Activated naive CD4-positive, alpha-beta T cell treated with anti-CD3 and anti-CD28 coated beads, Interleukin-2, amount 50 U/mL, for 16 hours (primary cell): ENCODE measurements around the gene CLPTM1.
"Not testable (repeated sequence)": the region's sequence is repeated elsewhere in the genome, so short reads cannot be mapped to it uniquely, and the experiment has no call there.

Experiments
- DNase-seq: peaks from one replicate; pipeline ENCODE4 v3.0.0-alpha.2; 2020

The CLPTM1 gene

DNA sequence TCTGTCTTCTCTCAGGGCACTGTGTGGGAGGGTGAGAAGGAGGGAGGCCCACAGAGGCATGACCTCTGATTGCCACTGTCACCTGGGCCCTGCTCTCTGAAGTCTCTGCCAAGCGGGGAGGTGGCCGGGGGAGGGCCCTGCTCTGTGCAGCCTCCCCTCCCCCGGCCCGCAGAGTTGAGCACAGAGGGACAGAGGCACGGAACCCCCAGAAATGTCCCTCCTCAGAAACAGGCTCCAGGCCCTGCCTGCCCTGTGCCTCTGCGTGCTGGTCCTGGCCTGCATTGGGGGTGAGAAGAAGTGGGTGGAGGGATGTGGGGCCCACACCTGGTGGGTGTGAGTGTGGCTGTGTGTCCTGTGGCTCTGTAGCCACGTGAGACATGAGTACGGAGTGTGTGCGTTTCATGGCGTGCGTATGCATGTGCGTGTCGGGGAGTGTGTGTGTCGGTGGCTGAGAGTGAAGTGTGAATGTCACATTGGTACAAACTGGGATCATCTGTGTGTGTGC lies 13.1 kb upstream of the CLPTM1 start, which contains the start of gene APOC4:
APOC4 (plus strand) TSS at position 171 of the 505 bp plus-strand sequence; CDS start at position 212, 41 bp downstream.
- DNase-seq, result no peak

DNA sequence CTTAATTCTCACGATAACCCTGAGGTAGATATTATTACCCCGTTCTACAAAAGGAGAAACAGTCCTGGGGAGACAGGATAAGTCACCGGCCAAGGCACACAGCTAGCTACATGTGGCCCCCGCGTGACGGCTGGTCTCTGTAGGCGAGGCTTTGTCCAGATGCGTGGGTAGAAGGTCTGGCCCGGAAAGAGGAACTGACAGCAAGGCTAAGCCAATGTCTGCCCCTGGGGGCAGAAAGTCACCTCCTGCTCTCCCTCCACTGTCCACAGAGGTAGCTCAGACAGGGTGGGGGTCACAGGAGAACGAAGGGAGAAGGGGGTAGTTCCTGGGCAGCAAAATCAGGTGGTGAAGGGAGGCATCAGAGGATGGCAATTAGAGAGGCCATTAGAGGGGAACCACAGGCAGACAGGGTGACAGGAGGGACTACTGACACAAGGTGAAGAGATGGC lies 11.4 kb upstream of the CLPTM1 start:
- DNase-seq, result no peak

DNA sequence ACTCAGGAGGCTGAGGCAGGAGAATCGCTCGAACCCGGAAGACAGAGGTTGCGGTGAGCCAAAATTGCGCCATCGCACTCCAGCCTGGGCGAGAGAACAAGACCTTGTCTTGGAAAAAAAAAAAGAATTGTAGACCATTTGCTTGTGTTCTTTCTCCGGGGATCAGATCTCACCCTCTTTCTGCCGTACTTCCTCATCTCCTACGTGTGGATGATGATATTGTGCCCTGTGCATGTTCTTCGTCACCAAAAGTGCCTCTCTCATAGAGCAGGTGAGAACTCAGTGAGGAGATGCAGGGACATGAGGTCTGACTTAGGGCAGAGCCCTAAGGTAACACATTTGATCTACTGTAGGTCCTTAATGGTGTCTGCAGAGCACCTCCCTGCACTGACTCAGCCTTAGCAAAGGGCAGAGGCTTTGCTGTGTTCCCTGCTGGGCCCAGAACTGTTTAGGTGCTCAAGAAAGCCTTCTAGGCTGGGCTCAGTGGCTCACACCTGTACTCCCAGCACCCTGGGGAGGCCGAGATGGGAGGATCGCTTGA lies 8.1 kb upstream of the CLPTM1 start:
- no peak for DNase-seq

DNA sequence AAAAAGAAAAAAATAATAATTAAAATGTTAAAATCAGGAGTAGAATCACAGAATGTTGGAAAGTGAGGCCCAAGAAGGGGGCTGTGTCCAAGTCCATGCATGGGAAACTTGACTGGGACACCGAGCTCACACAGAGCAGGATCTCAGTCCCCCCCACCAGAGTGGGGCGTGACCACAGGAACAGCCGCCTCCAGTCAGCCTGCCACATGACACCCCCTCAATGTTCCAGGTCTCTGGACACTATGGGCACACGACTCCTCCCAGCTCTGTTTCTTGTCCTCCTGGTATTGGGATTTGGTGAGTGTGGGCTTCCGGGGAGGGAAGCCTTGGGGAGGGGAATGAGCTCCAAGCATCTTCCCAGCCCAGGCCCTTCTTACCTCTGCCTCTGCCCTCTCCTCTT lies 6.9 kb upstream of the CLPTM1 start:
- no peak for DNase-seq

DNA sequence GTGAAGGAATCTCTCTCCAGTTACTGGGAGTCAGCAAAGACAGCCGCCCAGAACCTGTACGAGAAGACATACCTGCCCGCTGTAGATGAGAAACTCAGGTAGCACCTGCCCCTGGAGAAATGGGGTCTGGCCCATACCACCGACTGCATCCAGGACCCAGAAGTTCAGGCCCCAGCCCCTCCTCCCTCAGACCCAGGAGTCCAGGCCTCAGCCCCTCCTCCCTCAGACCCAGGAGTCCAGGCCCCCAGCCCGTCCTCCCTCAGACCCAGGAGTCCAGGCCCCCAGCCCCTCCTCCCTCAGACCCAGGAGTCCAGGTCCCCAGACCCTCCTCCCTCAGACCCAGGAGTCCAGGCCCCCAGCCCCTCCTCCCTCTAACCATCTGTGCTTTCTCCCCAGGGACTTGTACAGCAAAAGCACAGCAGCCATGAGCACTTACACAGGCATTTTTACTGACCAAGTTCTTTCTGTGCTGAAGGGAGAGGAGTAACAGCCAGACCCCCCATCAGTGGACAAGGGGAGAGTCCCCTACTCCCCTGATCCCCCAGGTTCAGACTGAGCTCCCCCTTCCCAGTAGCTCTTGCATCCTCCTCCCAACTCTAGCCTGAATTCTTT lies 6.3 kb upstream of the CLPTM1 start:
- no peak for DNase-seq

DNA sequence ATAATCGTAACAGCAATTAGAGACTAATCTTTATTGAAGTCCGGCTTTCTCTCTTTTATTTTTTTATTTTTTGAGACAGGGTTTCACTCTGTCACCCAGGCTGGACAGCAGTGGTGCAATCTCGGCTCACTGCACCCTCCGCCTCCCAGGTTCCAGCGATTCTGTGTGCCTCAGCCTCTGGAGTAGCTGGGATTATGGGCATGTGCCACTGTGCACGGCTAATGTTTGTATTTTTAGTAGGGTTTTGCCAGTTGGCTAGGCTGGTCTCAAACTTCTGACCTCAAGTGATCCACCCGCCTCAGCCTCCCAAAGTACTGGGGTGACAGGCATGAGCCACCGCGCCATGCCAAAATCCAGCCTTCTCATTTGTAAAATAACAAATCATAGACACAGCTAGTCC lies 5.6 kb upstream of the CLPTM1 start:
- no peak for DNase-seq

DNA sequence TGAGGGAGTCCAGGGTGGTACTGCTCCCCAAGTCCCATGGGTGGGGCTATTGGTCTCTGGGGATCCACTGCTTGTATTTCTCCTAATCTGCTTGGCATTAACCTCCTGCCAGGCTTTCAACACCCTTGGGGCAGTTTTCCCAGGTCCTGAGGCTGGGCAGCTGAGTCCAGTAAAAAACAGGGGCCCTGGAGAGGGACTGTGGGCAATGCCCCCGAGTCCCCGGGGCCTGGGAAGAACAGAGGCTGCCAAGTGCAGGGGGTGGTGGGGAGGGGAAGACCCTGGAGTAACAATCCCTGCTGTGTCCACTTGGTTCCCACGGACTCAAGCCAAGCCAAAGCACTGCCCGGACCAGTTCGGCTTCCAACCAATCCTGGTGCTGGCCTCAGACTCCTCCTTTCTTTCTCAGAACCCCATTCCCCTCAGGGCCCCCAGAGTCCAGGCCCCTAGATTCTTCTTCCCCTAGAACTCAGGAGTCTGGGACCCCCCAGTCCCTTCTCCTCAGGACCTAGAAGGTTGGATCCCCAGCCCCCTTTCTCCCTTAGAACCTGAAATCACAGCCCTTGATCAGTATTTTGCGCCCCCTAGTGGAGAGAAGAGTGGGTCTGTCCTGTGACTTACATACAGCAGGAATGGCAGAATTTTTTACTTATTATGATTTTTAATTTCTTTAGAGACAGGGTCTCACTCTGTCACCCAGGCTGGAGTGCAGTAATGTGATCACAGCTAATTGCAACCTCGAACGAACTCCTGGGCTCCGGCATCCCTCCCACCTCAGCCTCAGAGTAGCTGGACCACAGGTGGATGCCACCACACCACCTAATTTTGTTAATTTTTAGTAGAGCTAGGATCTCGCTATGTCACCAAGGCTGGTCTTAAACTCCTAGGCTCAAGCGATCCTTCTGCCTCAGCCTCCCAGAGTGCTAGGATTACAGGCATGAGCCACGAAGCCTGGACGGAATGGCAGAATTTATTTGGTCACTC lies 3.7 kb upstream of the CLPTM1 start:
- peak; percentile 57 for DNase-seq

DNA sequence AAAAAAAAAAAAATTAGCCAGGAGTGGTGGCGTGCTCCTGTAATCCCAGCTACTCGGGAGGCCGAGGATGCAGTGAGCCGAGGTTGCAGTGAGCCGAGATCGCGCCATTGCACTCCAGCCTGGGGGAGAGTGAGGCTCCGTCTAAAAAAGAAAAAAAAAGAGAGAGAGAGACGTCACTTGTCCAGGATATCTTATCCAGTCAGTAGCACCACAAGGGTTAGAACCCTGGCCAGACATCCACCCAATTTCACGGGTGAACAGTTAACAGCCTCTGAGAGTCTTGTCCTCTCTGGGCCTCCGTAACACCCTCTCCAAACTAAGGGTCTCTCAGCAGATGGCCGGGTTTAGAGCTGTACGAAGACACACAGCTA lies 917 bp upstream of the CLPTM1 start:
- no peak for DNase-seq

DNA sequence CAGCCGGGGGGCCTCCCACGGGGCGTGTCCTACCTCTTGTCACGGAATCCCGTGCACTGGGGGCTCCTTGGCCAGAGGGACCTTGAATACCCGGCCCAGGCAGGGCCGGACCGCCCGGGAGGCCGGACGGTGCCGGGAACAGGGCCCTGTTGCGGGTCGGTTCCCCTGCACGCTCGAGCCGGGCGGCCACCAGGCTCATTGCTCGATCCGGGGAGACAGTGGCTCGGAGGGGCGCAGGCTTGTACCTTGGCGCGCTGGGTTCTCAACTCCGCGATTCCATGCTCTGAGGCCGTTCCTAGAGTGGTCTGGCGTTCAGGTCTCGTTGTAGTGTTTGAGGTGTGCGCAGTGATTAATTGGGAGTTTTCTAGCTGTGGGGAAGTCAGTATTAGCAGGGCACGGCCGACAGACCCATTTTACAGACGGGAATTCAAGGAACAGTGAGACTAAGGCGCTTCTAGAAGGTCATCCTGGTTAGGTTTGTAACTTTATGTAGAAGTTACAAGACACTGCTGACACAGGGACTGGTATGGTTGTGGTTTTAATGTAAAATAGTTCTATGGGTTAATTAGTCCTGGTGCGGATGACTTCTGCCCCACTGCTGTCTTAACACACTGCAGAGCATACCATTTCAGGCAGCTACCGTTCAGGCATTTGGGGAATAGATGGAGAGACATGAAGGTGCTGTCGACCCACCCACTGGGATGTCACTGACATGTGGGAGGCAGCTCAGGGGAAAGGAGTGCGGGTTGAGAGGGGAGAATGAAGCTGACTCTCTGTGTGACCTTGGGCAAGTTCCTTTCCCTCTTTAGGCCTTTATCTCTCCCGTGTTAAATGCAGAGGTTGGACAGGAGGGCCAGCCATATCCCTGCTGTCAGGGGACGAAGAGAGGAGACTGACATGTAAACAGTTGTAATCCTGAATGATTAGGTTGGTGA lies 592 bp downstream of the CLPTM1 start:
- no peak for DNase-seq

DNA sequence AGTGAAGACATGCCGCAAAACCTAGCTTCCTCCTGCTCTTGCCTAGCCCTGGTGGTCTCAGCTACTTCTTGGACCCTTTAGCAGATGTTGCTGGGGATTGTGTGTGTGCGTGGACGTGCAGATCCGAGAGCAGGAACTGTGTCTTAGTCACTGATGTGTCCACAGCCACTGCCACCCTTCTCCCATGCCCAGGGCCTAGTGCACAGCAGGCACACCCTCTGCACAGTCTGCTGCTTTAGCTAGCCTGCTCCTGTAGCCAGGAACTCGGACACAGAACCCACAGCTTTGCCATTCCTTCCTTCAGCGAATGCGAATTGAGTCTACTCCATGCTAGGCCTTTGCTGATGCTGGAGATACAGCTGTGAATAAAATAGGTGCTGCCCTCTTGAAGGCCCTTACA lies 2.3 kb downstream of the CLPTM1 start:
- no peak for DNase-seq

DNA sequence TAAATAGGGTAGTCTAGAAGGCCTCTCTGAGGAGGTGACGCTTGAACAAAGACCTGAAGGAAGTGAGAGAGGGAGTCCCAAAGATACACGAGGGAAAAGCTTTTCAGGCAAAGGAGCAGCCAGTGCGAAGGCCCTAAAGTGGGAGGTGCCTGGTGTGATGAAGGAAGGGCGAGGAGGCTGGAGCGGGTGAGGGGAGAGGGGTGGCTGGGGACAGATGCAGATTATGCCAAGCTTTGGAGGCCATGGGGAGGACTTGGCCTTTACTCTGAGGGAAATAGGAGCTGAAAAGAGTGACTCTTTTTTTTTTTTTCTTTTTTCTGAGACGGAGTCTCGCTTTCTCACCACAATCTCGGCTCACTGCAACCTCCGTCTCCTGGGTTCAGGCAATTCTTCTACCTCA lies 2.9 kb downstream of the CLPTM1 start:
- no peak for DNase-seq

DNA sequence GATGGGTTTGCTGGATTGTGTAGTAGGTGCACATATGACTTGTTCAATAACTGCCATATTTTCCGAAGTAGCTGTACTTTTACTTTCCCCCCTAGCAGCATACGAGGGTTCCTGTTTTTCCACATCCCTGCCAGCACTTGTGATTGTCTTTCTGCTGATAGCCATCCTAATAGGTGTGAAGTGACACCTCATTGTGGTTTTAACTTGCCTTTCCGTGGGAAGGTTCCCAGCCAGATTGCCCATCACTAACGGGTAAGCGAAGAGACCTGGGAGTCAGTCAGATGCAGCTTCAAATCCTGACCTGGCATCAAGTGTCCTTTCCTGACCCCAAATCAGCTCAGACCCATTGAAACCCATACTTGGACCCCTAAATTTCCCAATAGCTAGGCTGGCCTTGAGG lies 4.5 kb downstream of the CLPTM1 start:
- DNase-seq, result no peak

DNA sequence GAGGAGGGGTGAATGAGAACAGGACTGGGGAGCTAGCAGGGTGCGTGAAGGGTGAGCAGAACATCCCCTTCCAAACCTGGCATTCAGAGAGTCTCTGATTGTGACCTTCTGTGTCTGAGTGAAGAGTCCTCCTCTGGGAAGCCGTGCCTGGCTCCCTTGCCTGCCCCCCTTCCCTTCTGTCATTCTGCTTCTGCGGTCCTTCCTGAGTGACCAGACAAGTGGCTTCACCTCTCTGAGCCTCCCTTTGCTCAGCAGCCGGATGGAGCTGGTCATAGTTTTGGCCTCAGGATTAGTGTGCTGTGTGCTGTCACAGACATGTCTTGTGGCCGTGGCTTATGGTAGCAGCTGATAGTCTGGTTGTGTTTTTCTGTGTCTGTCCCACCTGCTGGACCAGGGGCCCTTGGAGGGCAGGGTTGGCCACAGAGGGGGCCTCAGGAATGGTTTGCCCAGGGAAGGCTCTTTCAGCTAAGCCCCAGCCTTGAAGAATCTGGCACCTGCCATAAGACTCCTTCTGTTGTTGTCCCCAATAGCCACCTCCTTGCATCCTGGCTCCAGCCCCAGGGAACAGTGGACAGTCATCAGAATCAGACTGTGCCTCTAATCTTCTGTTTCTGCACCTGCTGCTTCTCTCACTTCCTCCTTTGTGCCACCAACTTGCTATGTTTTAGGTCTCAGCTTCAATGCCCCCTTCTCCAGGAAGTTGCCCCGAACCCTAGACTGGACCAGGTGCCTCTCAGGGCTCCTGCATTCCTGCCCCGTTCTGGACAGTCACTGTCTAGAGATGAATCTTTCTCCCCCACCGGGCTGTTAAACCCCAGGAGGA lies 5.9 kb downstream of the CLPTM1 start:
- no peak for DNase-seq

DNA sequence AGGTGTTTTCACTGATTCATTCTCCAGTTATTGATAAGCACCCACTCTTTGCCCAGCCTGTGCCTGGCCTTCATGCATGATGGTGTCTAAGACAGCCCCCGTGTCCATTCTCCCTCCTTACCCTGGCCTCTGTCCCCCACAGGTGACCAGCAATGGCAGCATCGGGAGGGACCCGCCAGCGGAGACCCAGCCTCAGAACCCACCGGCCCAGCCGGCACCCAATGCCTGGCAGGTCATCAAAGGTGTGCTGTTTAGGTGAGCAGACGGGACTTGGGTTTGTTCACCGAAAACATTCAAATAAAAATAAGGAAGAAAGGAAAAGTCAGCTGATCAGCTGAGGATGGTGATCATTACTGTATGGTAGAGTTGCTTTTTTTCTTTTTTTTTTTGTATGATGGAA lies 6.6 kb downstream of the CLPTM1 start:
- DNase-seq, result no peak

DNA sequence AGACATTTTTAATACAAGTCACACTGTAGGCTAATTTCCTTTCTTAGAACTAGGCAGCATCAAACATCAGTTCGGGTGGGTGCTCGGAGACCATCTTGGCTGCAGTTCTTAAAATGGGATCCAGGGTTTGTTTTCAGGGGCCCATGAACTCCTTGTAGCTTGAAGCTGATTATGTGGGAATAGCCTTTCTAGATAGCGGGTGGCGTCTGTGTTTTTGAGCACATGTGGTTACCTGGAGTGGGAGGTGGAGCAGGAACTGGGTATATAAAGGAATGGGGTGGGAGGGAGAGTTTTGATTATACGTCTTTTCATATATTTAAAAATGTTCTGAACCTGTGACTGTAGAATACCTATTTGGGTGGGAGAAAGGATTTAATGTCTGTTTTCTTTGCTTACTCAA lies 12.9 kb downstream of the CLPTM1 start:
- DNase-seq, result no peak

DNA sequence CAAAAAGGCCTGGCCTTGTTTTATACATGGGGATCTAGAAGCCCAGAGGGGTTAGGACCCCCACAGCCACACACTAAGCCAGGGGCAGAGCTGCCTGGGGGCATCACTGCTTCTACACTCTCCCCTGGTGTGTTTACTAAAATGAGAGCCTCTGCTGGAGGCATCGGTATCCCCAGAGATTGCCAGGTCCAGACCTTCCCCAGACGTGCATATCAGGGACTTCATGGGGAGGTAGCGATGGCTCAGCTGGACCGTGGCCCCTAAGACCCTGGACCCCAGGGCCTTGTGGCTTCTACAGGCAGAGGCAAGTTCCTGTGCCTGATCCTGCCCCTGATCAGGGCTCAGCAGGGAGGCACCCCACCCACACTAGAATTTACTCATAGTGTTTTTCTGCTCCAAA lies 13.5 kb downstream of the CLPTM1 start:
- no peak for DNase-seq

DNA sequence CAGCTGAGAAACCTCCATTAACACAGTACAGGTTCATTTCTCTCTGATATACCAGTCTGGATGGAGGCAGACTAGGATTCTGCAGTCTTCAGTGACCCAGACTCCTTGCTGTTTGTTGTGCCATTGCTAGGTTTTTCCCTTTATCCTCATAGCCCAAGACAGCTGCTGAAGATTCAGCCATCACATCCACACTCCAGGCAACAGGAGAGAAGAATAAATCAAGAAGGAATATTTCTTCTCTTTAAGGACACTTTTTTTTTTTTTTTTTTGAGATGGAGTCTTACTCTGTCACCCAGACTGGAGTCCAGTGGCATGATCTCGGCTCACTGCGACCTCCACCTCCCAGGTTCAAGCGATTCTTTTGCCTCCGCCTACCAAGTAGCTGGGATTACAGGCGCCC lies 14.3 kb downstream of the CLPTM1 start:
- no peak for DNase-seq

DNA sequence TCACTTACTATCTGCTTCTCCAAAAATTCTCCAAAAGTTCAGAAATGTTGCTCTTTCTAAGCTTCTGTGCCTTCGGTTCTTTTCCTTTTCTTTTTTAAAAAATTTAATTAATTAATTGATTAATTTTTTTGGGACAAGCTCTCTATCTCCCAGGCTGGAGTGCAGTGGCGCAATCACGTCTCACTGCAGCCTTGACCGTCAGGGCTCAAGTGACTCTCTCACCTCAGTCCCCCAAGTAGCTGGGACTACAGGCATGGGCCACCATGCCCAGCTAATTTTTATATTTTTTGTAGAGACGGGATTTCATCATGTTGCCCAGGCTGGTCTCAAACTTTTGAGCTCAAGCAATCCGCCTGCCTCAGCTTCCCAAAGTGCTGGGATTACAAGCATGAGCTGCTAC lies 16.3 kb downstream of the CLPTM1 start:
- DNase-seq, result not testable (repeated sequence)

DNA sequence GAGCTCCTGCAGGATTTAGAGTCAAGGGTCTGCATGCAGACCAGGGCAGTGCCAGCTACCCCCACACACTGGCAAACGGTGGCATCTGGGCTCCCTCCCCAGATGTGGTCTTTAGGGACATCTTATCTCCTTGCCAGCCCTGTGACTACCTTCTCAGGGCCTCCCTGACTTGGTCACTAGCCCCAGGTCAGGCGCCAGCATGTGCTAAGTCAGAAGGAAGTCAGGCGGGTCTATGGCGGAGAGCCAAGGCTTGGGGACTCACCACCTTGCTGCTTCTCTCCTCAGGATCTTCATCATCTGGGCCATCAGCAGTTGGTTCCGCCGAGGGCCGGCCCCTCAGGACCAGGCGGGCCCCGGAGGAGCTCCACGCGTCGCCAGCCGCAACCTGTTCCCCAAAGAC lies 17.6 kb downstream of the CLPTM1 start:
- no peak for DNase-seq

DNA sequence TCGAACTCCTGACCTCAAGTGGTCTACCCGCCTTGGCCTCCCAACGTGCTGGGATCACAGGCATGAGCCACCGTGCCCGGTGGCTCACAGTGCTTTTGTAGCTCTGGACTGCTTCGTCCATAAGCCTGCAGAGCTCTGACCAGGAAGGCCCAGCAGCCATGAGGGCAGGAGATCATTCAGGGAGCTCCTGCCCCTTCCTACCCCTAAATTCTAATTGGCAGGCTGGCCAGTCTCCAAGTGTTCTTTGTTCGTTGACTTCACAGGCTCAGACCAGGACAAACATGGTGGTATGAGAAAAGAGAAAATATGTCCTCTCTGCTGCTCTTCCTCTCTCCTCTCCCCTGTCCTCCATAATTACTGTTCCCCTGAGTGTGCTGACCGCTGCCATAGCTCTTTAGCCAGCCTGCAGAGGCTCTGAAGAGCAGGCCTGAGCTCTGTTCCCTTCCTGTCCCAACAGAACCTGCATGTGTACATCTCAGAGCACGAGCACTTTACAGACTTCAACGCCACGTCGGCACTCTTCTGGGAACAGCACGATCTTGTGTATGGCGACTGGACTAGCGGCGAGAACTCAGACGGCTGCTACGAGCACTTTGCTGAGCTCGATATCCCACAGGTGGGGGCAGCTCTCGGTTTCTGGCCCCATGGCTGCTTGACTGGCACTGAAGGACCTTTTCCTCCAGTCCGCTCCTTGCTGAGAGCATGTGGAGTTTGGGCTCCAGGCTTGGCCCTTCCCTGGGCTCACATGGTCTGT lies 19.0 kb downstream of the CLPTM1 start:
- DNase-seq, result no peak

DNA sequence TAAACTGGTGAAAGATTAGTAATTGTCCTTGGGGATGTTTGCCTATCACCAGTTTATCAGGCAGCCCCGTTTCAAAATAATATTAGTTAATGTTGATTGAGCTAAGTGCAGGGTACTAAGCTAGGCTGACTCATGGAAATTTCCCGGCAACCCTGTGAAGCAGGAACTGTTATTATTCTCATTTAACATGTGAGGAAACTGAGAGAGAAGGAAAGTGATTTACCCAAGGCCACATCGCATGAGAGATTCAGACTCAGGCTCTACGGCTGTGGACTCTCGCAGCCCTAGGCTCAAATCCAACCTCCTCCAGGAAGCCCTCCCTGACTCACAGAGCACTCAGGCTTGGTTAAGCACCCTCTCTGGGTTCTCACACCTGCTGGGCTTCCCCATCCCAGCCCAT lies 19.7 kb downstream of the CLPTM1 start:
- no peak for DNase-seq
